NCI-H2081 treated with DMSO at 0.1 percent for 48 hours (cell line): Measurements from ENCODE around the gene SLC17A5.
A peak's percentile ranks its signal among the peaks of the same experiment; 100 is the strongest.
"Not testable (repeated sequence)": the region's sequence is repeated elsewhere in the genome, so short reads cannot be mapped to it uniquely, and the experiment has no call there.

Experiments
- DNase-seq: peaks from one replicate; lab custom pipeline; 2025; lab: John Stamatoyannopoulos, UW

Gene SLC17A5, protein sequence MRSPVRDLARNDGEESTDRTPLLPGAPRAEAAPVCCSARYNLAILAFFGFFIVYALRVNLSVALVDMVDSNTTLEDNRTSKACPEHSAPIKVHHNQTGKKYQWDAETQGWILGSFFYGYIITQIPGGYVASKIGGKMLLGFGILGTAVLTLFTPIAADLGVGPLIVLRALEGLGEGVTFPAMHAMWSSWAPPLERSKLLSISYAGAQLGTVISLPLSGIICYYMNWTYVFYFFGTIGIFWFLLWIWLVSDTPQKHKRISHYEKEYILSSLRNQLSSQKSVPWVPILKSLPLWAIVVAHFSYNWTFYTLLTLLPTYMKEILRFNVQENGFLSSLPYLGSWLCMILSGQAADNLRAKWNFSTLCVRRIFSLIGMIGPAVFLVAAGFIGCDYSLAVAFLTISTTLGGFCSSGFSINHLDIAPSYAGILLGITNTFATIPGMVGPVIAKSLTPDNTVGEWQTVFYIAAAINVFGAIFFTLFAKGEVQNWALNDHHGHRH

DNA sequence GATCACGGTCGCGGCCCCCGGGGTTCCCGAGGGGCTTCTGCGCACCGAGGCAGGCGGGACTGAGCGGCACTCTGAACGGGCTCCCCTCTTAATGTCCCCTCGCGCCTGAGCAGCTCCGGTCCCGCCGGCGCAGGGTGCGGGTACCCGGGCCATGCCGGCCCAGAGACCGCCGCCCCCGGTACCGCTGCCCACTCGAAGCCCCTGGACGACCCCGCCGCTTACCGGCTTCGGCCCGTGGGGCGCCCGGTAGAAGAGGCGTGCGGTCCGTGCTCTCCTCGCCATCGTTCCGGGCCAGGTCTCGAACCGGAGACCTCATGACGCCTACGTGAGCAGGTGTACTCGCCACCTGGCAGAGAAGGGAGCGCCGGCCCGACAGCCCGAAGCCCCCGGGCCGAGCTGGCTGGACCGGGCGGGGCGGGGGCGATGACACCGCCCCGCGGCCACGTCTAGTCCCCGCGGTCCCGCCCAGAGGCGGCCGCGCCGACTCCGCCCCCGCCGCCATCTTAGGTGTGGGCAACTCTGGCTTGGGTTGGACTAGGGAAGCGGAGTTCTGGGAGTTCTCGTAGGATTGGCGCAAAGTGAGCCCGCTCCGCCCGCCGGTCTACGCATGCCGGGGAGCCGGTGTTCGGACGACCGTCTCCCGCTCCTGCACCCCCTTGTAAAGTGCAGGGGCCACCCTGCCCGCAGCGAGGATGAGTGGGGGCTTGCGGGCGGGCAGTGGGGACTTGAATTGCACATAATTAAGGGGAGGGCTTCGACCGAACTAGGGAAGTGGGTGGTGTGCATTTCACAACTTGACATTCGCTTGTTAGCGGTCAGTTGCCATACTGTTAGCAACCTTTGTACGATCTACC is at the start of gene SLC17A5:
TSS of gene SLC17A5 (minus strand) at position 422 of the 854 bp plus-strand sequence. CDS start at position 316, 106 bp downstream.
- DNase-seq: peak; percentile 73

DNA sequence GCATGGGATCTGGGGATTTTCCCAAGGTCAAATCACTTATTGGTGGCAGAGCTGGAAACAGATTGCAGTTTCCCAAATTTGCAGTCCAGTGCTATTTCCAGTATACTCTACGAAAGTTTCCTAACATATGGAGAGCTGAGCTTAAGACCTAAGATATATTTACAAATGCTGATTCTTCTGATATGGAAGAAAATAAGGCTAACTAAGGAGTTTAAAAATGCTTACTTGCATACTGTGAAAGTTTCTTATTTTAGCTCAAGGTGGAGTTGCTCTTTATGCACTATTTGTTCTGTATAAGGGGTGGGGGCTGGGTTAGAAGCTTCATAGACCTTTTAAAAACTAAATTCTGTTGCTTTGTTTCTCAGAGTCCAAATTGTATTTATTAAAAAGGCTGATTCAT is 49.7 kb upstream of the SLC17A5 start:
- DNase-seq: no peak

DNA sequence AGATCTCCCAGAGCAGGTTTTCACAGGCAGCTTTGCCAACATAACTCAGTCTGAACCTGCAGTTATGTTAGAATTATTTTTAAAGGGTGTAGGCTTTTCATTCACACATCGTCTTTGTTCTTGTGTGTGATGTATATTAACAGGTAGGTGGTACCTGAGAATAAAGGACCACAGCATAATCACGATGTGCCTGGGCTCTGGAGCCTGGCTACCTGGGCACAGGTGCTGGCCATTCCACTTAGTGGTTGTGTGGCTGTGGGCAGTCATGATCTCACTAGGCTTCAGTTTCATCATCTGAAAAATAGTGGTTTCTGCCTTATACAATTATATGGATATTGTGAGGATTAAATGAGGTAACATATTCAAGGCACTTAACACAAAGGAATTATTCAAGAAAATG is 48.7 kb upstream of the SLC17A5 start:
- DNase-seq: no peak

DNA sequence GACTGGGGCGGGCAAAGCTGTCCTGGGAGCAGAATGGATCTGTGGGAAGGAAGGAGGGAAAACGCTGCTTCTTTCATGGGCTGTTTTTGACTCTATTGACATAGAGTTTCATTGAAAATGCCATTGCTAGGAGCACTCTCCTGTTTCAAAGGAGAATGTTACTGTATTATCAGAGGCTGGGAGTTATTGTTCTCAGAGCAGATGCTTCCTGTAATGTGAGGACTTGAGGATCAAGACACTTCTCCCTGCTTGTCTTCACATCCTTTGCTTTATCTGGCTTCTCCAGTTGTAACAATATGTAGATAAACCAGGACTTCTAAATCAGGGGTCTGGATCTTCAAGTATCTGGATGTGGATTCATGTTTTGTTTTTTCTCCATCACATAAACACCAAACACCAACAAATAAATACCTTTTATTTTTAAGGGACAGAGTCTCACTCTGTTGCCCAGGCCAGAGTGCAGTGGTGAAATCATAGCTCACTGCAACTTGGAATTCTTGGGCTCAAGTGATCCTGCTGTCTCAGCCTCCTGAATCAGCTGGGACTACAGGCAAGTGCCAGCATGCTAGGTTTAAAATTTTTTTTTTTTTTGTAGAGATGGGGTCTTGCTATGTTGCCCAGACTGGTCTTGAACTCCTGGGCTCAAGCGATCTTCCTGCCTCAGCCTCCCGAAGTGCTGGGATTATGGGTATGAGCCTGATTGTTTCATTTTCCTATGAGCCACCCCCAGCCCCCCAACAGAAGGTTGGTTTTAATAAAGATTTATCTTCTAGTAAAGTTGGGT is 46.1 kb upstream of the SLC17A5 start:
- DNase-seq: no peak

DNA sequence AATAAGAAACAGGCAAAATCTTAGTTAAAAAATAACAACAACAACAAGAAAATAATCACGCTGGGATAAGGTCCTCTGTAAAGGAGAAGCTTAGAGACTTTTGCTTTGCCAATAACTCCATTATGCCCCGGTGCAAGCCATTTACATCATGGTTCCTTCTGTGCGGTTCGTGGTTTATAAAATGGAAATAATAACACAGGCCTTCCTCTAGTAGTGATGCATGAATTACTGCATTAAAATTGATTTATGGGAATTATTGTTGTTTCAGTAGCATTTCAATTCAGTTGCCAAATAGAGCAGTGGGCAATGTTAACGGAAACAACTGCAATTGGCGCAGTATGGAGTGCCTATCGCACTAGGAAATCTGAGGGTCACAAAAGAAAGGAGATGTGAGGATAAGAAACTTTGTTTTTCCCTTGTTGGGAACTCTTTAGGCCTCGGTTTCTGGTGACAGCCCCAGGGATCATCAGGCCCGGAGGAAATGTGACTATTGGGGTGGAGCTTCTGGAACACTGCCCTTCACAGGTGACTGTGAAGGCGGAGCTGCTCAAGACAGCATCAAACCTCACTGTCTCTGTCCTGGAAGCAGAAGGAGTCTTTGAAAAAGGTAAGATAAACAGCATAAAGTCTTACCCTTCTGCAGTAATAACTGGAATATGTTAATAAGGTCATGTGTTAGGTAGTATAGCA is 43.3 kb upstream of the SLC17A5 start:
- DNase-seq: no peak

DNA sequence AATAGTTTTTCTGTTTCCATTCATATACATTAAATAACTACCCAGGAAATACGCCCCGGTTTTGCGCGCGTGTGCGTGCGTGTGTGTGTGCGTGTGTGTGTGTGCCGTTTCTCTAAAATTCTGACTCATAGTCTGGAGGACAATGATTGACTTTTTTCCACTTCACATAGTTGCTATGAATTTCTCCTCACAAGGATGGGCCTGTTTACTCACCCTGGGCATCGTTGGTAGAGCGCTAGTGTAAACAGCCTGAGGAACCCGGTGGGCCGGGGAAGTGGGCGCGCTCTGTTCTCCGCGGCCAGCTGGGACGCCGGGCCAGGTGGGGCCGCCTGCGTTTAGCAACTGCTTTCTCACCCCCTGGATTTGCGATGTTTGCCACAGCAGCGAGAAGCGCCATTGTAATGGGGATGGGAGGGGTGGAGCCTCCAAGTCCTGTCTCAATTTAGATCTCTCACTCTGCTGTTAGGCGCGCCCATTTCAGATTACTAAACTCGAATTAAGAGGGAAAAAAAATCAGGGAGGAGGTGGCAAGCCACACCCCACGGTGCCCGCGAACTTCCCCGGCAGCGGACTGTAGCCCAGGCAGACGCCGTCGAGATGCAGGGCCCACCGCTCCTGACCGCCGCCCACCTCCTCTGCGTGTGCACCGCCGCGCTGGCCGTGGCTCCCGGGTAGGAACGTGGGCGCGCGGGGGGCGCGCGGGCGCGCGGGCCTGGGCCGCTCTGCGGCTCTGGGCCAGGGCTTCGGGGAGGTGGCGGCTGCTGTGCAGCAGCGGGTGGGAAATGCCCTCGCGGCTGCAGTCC is 42.0 kb upstream of the SLC17A5 start, which contains the start of gene CD109:
TSS of gene CD109 (plus strand) at position 585 of the 803 bp plus-strand sequence. CDS start at position 598, 13 bp downstream.
- DNase-seq: no peak

DNA sequence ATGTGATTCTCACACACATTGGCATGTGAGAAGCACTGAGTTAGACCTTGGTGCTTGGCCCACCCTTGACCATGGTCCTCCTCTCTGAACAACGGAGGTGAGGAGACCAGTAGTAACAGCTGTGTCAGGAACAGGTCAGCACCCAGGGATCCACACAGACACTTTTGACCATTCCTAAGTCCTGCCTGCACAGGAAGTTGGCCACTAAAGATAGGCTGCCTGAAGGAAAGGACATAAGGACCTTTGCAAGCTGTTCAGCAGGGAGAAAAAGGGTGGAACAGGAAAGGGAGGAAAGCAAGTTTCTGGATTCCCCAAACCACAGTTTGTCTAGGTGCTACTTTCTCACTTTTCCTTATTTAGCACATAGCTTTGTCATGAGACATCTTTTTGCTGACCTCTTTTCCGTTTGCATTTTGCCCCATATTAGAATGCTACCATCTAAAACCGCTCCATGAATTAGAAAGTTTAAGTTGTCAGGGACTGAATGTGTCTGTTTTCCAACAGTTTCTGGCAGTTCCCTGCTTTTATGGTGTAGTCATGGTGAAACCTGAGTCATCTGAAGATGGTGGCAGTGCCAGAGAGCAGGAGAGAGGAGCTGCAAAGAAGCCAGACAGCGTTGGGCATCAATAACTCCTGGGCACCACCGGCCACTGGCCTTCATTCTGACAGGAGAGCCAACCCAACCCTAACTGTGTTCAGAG is 41.1 kb upstream of the SLC17A5 start:
- DNase-seq: no peak

DNA sequence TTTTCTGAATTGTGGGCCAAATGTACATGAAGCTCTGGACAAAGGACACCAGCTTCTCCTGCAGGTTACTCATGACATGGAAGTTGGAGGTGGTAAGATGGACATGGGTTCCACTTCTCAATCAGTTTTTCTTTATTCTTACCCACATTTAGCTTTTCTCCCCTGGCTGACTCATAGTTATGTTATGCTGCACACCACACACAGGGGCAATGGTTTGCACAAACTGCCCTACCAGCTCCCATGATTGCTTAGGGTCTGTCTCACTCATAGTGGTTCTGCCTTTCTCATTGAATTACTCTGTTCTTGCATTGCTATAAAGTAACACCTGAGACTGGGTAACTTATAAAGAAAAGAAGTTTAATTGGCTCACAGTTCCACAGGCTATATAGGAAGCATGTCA is 37.7 kb upstream of the SLC17A5 start:
- no peak for DNase-seq

DNA sequence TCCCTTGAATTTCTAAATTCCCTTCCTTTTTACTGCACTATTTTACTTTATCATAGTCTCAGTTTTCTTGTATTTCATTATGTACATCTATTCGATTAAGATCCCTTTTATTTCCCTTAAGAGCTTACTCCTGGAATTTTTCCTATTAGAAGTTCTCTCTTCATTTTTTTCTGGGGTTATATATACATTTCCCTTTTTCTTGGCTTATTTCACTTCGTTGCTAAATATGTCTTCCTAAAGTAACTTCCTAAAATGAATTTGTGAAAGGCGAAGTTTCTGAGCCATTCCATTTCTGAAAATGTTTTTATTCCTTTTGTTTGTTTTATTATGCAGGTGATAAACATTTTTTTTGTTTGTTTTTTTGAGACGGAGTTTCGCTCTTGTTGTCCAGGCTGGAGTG is 36.3 kb upstream of the SLC17A5 start:
- no peak for DNase-seq

DNA sequence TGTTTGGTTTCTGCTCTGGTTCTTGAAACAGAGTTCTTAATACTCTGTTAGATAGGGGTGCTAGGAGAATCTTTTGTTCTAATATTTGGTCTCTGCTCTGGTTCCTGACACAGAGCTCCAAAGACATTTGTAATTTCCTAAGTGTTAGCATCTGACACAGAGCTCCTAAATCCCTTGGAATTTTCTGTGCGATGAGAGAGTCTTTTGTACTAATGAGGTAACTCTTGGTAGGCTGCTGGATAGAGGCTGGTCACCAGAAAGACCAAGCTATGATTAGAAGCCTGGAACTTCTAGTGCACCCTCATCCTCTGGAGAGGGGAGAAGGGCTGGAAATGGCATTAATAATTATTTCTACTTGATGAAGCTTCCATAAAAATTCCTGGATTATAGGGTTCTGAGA is 34.6 kb upstream of the SLC17A5 start:
- no peak for DNase-seq

DNA sequence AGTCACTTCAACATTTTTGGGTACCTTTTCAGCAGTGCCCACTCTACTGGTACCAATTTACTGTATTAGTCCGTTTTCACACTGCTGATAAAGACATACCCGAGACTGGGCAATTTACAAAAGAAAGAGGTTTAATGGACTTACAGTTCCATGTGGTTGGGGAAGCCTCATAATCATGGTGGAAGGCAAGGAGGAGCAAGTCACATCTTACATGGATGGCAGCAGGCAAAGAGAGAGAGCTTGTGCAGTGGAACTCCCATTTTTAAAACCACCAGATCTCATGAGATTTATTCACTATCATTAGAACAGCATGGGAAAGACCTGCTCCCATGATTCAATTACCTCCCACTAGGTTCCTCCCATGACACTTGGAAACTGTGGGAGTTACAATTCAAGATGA is 29.8 kb upstream of the SLC17A5 start:
- not testable (repeated sequence) for DNase-seq

DNA sequence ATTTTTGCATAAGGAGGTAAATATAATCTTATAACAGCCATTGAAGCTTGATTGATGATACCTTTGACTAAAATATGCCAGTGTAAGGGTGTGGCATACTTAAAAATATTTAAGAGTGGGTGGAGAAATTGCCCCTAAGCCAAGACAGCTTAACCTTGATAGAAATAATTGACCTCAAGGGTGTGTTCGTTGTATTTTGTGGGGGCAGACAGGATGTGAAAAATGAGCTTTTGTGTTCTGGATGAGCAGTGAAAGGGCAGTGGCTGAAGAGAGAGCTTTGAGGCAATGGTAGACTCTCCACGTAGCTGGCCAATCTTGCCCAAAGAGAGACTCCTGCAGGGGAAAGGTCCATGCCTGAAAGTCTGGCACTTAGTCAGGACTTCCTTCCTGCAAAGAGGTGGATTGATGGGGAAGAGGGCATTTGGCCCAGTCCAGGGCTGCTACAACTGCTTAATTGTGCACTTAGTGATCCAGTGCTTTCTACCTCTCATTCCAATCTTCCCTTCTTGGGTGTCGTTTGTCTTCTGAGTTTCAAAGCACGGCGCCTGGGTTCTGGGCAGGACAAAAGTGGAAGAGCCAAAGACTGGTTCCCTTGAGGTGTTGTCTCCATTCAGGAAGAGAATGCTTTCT is 26.6 kb upstream of the SLC17A5 start:
- no peak for DNase-seq

DNA sequence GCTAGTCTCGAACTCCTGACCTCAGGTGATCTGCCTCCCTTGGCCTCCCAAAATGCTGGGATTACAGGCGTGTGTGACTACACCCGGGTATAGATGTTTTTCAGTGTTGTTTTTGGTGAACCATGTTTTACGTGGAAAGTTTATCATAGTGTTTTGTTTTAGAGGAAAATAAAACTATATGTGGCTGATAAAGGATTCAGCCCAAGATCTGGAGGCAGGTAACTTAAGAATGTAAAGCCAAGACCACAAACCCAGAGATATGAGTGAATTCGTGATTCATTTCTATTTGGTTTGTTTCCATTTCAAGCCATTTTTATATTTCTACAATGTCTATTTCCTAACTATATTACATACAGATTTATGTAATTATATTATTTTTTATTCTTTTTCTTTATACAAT is 26.1 kb upstream of the SLC17A5 start:
- DNase-seq: not testable (repeated sequence)

DNA sequence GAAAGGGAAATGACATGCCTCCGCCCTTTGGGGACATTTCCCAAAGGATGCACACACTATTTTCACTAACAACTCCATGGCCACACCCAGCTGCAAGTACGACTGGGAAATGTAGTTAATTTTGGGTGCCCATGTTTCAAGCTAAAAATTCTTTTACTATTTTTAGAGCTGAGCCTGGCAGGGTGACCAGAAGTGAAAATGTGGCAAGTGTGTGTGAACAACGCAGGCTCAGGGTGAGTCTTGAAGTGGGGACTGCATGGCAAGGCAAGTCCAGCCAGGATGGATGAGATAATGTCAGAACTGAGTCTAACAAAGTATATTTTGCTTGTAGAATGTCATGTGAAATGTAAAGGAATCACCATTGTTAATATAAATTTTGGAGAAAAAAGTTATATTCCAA is 25.2 kb upstream of the SLC17A5 start:
- no peak for DNase-seq

DNA sequence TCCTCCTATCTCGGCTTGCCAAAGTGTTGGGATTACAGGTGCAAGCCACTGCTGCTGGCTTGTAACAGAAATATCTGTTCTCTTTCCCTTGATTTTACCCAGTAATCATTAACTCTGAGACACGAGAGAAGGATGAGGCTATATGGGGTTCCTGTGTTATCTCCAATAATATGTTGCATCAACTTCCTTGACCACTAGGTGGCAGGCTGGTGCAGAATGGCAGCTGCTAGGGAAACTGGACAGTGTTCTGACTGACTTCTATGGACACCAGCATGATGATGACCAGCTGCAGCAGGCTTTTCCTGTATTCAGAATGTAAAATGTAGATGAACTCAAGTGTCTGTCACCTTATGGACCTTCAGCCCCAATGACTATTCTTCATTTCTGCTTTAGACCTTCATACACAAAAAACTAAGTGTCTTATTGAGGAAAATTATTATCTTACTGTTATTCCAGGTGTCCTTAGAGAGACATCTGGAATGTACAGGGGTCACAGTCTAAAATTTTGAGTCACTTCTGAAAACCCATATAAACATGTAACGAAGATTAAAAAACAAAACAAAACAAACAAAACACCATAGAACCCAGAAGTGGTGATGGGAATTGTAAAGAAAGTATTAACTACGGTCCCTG is 21.8 kb upstream of the SLC17A5 start:
- DNase-seq: no peak

DNA sequence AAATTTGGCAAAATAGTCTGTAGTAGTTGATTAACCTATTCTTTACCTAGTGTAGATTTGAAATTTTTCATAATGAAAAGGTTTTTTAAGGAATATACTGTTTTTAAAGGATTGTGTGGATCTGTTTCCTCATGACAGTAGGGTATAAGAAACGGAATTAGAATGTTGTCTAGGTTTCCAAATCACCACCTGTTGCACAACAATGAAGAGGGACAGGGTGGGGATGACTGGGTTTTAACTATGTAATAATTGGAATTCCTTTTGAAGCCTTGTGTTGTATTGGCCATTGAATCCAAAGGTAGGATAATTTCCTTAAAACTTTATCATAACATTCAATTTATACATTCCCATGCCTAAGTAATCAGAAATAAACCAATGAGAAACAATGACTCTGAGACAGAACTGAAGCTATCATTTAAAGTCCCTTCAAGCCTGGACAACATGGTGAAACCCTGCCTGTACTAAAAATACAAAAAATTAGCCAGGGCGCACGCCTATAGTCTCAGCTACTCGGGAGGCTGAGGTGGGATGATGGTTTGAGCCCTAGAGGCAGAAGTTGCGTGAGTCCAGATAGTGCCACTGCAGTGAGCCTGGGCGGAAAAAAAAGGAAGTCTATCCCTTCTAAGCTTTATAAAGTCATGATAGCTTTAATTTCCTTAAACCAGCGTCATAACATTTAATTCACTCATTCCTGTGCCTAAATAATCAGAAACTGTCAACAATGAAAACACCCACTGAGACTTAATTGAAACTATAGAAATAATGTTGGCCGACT is 18.3 kb upstream of the SLC17A5 start:
- DNase-seq: no peak

DNA sequence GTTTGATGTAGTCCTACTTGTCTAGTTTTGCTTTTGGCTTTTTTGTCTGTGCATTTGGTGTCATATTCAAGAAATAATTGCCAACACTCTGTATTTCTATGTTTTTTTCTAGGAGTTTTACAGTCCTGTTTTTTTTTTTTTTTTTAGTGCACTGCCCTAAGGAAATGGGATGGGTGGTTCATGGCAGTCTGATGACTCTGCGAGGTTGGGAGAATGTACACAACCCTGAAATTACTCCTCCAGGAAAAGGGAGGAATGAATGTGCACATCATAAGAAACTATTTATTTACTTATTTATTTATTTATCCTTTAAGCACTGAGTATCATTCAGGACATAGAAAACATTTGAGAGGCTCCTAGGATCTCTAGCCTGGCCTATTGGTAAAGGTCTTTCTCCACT is 15.2 kb upstream of the SLC17A5 start:
- DNase-seq: no peak

DNA sequence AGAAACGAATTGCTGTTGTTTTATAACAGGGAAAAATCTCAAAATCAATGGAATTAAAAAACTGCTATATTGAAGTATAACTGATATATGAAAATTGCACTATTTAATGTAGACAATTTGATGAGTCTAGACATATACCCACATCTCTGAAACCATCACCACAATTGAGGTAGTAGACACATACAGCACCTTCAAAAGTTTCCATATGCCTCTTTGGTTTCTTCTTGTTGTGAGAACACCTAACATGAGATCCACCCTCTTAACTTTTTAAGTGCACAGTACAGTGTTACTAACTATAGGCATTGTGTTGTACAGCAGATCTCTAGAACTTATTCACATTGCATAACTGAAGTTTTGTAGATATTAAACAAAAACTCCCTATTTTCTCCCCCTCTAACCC is 14.0 kb upstream of the SLC17A5 start:
- no peak for DNase-seq
